GM18517 (cell line): Measurements from ENCODE around the gene CALML3.
"Not testable (repeated sequence)": the region's sequence is repeated elsewhere in the genome, so short reads cannot be mapped to it uniquely, and the experiment has no call there.

Experiments
- ATAC-seq: cut with Tn5 transposase; IDR thresholded peaks from one replicate; pipeline ENCODE4 v1.9.1; 2021; ENCODE audit warnings: mild to moderate bottlenecking, moderate library complexity; ENCODE audit not compliant: unreplicated experiment

CALML3 gene

DNA sequence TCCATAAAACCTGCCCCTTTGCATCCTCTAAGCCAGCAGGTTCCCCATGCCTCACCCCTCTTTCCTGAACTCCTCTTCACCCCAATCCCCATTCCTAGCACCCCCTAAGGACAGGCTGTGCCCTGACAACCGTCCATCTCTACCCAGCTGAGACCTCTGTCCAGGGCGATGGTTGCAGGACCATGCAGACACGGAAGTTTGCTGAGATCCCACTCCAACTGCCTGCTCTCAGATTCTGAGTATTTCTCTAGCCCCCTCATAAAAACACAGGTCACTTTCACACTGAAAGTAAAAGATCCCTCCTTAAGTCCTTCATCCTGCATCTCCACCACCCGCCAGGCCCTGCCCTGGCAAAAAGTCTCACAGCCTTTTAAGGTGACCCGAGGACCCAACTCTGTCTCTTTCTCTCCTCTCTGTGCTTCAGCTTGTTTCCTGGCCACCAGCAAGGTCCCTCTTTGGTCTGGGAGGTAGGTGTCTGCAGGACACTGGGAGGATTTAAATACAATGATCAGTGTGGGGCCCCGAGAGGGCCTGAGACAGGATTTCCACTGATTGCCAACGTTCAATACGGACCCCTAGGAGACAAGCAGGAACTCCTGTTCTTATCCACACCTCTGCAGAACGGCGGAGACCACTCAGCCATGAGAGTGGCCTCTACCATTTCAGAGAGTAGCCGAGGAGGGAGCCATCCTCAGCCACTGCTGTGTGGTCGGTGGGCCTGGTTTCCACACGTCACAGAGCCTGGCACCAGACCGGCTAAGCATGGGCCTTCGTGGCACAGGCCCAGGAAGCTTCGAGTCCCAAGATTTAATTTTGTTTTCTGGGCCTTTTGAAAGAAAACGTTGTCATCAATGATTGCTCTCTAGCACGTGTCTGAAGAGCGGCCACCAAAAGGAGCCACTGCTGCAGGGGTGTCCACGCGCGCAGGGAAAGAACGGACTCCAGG, 27.9 kb downstream of the CALML3 start:
- ATAC-seq, result no peak

GRCh38 chr10:5553400-5554170, 28.8 kb downstream of the CALML3 start:
- no peak for ATAC-seq

GRCh38 chr10:5555021-5555510, 30.3 kb downstream of the CALML3 start:
- no peak for ATAC-seq

- no peak for ATAC-seq
Observed at GRCh38 chr10:5555881-5556280, 31.1 kb downstream of the CALML3 start.

- no peak for ATAC-seq
Observed at GRCh38 chr10:5556576-5556975, 31.8 kb downstream of the CALML3 start.

- ATAC-seq, result no peak
Observed at GRCh38 chr10:5557040-5557721, 32.4 kb downstream of the CALML3 start.

DNA sequence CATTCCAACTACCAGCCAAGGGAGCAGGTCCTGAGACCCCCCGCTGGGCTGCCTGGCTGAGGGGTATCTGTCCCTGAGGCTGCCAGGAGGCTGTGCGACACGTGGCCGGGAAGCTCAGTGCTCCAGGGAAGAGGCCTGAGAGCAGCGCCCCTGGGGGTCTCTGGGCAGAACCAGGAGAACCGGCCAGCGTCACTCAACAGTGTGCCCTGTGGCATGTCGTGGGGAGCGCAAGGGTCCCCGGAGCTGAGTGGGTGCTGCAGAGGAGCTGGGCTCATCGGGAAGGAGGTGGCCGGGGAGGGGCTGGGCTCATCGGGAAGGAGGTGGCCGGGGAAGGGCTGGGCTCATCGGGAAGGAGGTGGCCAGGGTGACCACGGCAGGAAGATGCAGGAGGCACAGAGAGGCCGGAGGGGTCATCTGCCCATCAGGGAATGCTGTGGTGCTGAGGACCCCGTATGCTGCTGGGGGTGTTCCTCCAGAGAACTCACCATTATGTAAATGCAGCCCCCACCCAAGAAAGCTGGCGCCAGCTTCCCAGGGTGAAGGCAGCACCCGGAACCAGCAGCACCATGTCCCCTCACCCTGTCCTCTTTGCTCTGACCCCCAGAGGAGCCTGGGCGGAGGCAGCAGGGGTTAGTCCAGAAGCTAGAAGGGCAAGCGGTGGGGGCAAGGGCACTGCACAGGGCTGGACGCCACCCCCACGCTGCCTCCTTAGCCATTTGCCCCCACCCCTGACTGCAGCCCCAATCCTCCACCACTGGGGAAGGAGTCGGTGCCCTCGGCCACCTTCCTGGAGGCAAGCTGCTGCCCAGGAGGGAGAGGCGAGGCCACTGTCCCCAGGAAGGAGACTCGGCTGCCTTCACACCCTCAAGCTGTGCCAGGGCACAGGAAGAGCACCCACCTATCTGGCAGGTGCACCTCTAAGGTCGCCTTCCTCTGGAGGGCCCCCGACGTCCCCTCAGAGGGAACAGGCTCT, 33.3 kb downstream of the CALML3 start:
- no peak for ATAC-seq

DNA sequence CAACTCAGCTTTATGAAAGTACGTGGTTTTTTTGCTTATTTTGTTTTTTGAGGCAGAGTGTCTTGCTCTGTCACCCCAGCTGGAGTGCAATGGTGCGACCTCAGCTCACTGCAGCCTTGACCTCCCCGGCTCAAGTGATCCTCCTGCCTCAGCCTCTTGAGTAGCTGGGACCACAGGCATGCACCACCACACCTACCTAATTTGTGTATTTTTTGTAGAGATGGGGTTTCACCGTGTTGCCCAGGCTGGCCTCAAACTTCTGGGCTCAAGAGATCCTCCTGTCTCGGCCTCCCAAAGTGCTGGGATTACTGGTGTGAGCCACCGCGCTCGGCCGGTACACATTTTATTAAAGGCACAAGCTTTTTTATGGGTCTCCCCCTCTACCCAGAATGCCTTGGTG, 34.3 kb downstream of the CALML3 start:
- not testable (repeated sequence) for ATAC-seq

- no peak for ATAC-seq
Observed at GRCh38 chr10:5559642-5560141, 34.9 kb downstream of the CALML3 start.

- no peak for ATAC-seq
Observed at GRCh38 chr10:5560142-5560816, 35.5 kb downstream of the CALML3 start.

- ATAC-seq, result no peak
Observed at GRCh38 chr10:5560817-5561703, 36.3 kb downstream of the CALML3 start.

GRCh38 chr10:5561704-5562645, 37.2 kb downstream of the CALML3 start:
- ATAC-seq, result no peak

GRCh38 chr10:5563321-5563961, 38.7 kb downstream of the CALML3 start:
- no peak for ATAC-seq

DNA sequence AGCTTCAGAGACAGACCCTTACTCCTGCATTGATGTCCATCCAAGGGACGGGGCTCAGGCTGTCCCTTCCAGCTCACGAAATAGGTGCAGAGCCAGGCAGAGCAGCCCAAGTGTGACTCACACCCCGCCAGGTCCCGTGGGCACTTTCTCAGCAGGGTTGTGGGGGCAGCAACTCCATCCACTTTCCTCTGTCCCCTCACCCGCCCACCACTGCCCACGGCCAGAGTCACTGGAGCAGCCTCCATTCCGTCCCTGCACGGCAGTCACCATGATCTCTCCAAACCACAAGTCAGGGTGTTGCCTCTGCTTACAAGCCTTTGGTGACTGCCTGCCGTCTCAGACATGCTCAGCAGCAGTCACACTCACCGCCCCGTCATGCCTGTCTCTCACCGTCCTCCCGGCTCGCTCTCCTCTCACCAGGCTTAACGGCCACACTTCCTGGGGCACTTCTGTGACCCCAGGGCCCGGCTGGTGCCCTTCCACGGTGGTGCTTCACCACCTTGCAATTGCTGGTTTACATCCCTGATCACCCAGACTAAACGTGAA, 39.3 kb downstream of the CALML3 start:
- ATAC-seq, result no peak

DNA sequence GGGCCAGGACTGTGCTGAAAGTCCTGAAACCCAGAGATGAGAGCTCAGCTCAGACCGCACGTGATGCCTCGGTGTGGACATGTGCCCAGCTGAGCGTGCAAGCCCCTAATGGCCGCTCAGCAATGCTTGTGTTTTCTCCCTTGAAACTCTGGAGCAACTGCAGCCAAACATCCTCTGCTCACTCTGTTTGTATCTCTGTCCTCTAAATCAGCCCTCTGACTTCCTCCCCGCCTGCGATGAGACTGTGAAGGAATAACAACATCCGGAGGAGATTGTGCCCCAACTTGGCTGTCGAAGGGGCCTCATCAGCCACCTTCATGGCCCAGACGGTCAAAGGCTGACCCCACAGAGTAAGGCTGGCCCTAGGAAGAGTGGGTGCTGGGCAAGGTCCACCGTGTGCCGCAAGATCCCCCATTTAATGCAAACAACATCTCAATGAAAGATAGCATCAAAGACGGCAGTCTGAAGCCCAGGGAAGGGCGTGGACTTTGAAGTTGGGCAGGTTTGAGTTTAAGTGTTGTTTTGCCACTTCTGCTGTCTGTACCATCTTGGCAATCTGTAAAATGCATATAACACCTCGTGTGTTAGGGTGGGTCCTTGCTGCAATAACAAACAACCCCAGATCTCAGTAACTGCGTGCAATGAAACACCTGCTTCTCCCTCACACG, 39.9 kb downstream of the CALML3 start:
- no peak for ATAC-seq

DNA sequence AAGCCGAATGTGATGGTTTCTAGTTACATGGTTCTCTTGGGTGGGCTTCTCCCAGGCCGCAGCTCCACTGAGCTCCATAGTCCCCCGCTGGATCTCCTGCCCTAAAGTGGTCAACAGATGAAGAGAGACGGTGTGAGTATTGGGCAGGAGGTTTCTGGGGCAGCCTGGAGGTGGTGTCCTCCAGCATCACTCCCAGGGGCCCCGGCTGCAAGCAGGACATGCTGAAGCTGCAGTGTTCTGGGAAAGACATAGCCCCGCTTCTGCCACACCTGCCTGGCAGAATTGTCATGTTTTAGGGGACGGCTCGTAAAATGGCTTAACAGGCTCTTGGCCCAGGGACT, 40.4 kb downstream of the CALML3 start:
- no peak for ATAC-seq
